ENCODE data around the gene MEGF11. TPM values are rescaled to one million over a fixed set of nuclear protein-coding genes. Genes with fewer than 3 reads are reported as not detected.

MEGF11 gene
- total RNA-seq, 4 donors from 2014 or later, result 0.23 to 0.33 TPM; not detected in 2

GRCh38 chr15:65927545-65927944 is 326.0 kb downstream of the MEGF11 start:
- H3K27ac ChIP-seq (replicated peaks in 1 of 4), result no peak overlapping the region
- H3K4me3 ChIP-seq, result no peak overlapping the region
- H3K36me3 ChIP-seq, result no peaks in the 10 kb centered on the region
- TF ChIP-seq EP300 (IDR thresholded peaks at IDR 0.05), result no peak
- TF ChIP-seq, protein P1, sequence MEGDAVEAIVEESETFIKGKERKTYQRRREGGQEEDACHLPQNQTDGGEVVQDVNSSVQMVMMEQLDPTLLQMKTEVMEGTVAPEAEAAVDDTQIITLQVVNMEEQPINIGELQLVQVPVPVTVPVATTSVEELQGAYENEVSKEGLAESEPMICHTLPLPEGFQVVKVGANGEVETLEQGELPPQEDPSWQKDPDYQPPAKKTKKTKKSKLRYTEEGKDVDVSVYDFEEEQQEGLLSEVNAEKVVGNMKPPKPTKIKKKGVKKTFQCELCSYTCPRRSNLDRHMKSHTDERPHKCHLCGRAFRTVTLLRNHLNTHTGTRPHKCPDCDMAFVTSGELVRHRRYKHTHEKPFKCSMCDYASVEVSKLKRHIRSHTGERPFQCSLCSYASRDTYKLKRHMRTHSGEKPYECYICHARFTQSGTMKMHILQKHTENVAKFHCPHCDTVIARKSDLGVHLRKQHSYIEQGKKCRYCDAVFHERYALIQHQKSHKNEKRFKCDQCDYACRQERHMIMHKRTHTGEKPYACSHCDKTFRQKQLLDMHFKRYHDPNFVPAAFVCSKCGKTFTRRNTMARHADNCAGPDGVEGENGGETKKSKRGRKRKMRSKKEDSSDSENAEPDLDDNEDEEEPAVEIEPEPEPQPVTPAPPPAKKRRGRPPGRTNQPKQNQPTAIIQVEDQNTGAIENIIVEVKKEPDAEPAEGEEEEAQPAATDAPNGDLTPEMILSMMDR (IDR thresholded peaks at IDR 0.05), result no peak
- TF ChIP-seq POLR2A (IDR thresholded peaks at IDR 0.05; ENCODE audit: low read depth), result no peak
- TF ChIP-seq POLR2AphosphoS5 (IDR thresholded peaks at IDR 0.05), result no peak
- no peaks in the 10 kb centered on the region for H3K9me3 ChIP-seq
- WGBS, result 77% methylated on average over 2 of the region's 2 CpGs
- no peaks in the 10 kb centered on the region for H3K4me1 ChIP-seq
- H3K27me3 ChIP-seq, result no peaks in the 10 kb centered on the region
- DNase-seq (ENCODE audit: extremely low spot score), result no peak
- intact Hi-C loops (cut with DNase I), result no loop called here

GRCh38 chr15:65926899-65927298 is 326.7 kb downstream of the MEGF11 start:
- no peak overlapping the region for H3K4me3 ChIP-seq
- H3K36me3 ChIP-seq, result no peaks in the 10 kb centered on the region
- TF ChIP-seq EP300 (IDR thresholded peaks at IDR 0.05), result no peak
- no peaks in the 10 kb centered on the region for H3K9me3 ChIP-seq
- intact Hi-C loops (cut with DNase I), result no loop called here
- no peaks in the 10 kb centered on the region for H3K27me3 ChIP-seq
- 94% methylated on average over 1 of the region's 1 CpG for WGBS
- H3K4me1 ChIP-seq, result no peaks in the 10 kb centered on the region
- no peak overlapping the region for H3K27ac ChIP-seq (replicated peaks in 1 of 4)
- DNase-seq (ENCODE audit: extremely low spot score), result no peak

DNA sequence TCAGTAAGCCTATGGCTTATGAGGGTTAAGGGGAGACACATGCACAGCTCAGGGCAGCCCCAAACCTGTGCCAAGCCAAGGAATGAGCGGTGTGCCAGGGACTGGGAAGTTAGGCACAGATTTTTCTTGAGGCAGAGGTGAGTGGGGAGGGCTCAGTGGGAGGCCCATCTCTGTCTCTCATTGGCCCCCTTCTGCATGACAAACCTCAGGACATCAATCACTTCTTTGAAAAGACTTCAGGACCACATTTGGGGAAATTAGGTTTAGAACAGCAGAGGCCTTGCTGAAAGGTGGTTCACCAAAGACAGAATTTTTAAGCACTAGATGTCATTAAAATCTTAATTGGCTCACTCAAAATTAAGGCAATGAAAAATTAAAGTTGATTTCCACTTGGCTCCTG is 327.1 kb downstream of the MEGF11 start:
- TF ChIP-seq EP300 (IDR thresholded peaks at IDR 0.05), result no peak
- TF ChIP-seq POLR2A (IDR thresholded peaks at IDR 0.05; ENCODE audit: low read depth), result no peak
- TF ChIP-seq, protein P1 (IDR thresholded peaks at IDR 0.05), result no peak
- no peak for TF ChIP-seq POLR2AphosphoS5 (IDR thresholded peaks at IDR 0.05)
- WGBS, result 100% methylated on average over 1 of the region's 1 CpG

DNA sequence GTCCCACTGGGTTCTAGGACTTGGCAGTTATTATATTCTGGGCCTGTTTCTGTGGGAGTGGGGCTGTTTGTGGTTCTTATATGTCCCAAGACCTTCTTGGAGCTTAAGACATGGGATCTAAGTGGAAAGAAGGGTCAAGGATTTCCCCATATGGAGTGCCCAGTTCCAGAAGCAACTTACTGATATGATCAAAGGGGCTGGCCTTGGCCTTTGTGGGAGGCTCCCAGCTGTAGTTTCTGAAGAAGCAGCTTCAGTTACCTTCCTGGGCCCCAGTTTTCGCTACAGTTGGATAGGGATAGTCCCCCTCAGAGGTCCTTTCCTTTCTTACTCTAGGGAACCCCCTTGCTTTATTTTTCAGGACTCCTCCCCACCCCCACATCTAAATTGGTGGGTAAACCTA is 328.2 kb downstream of the MEGF11 start:
- H3K27ac ChIP-seq (replicated peaks in 1 of 4), result no peak overlapping the region
- TF ChIP-seq POLR2AphosphoS5 (IDR thresholded peaks at IDR 0.05), result no peak
- TF ChIP-seq POLR2A (IDR thresholded peaks at IDR 0.05; ENCODE audit: low read depth), result no peak
- no peak for TF ChIP-seq EP300 (IDR thresholded peaks at IDR 0.05)
- TF ChIP-seq, protein P1 (IDR thresholded peaks at IDR 0.05), result no peak
- intact Hi-C loops (cut with DNase I), result no loop called here
- no peak for DNase-seq (ENCODE audit: extremely low spot score)
- WGBS, result 93% methylated on average over 1 of the region's 1 CpG
- H3K4me1 ChIP-seq, result no peaks in the 10 kb centered on the region
- H3K27me3 ChIP-seq, result no peaks in the 10 kb centered on the region
- no peak overlapping the region for H3K4me3 ChIP-seq
- H3K9me3 ChIP-seq, result no peaks in the 10 kb centered on the region
- no peaks in the 10 kb centered on the region for H3K36me3 ChIP-seq

More for the DNA sequence above, 327.1 kb downstream of the MEGF11 start:
- H3K4me1 ChIP-seq, result no peaks in the 10 kb centered on the region
- H3K4me3 ChIP-seq, result no peak overlapping the region
- DNase-seq (ENCODE audit: extremely low spot score), result no peak
- no peaks in the 10 kb centered on the region for H3K9me3 ChIP-seq
- intact Hi-C loops (cut with DNase I), result no loop called here
- H3K27ac ChIP-seq (replicated peaks in 1 of 4), result no peak overlapping the region
- no peaks in the 10 kb centered on the region for H3K27me3 ChIP-seq
- no peaks in the 10 kb centered on the region for H3K36me3 ChIP-seq

GRCh38 chr15:65924004-65924403 is 329.5 kb downstream of the MEGF11 start:
- no peak overlapping the region for H3K27ac ChIP-seq (replicated peaks in 1 of 4)
- 74% methylated on average over 2 of the region's 3 CpGs for whole genome bisulfite sequencing
- H3K9me3 ChIP-seq, result no peaks in the 10 kb centered on the region
- no peak for DNase-seq (ENCODE audit: extremely low spot score)
- no peaks in the 10 kb centered on the region for H3K4me1 ChIP-seq
- H3K36me3 ChIP-seq, result no peaks in the 10 kb centered on the region
- TF ChIP-seq POLR2AphosphoS5 (IDR thresholded peaks at IDR 0.05), result no peak
- TF ChIP-seq POLR2A (IDR thresholded peaks at IDR 0.05; ENCODE audit: low read depth), result no peak
- intact Hi-C loops (cut with DNase I), result no loop called here
- no peaks in the 10 kb centered on the region for H3K27me3 ChIP-seq
- H3K4me3 ChIP-seq, result no peak overlapping the region

DNA sequence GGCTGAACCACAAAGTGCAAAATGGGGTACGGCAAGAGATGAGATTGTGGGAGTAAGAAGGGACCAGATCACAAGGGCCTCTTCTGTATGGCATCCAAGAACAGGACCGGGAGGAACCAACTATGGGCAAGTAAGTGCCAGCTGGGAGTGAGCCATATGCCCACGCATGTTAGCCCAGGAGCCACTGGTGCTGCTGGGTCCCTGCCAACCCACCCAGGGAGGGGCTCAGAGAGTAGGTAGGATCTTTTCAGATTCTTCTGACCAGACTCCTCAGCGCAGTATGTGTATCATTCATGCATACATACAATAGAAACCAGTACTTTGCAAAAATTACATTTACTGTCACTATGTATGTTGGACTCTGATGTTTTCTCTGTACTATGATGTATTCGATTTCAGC is 330.3 kb downstream of the MEGF11 start:
- Histone ChIP-seq H3K27ac (replicated peaks in 1 of 4) (no peak overlapping the region), H3K9me3 (no peaks in the 10 kb centered on the region), H3K4me1 (no peaks in the 10 kb centered on the region), H3K4me3 (no peak overlapping the region), H3K27me3 (no peaks in the 10 kb centered on the region), H3K36me3 (peaks cover 0 to 5% (median 2%) of the 10 kb centered on the region in 4 donors)
- WGBS, result 83% methylated on average over 5 of the region's 5 CpGs
- no peak for DNase-seq (ENCODE audit: extremely low spot score)
- TF ChIP-seq POLR2A (IDR thresholded peaks at IDR 0.05; ENCODE audit: low read depth) (no peak), EP300 (IDR thresholded peaks at IDR 0.05) (no peak), POLR2AphosphoS5 (IDR thresholded peaks at IDR 0.05) (no peak)
- TF ChIP-seq, protein P1 (IDR thresholded peaks at IDR 0.05), result no peak
- intact Hi-C loops (cut with DNase I), result no loop called here
